PC-9 (cell line): ENCODE data around the gene RAMP1. TPM values are rescaled to one million over a fixed set of nuclear protein-coding genes. Genes with fewer than 3 reads are reported as not detected.
A peak's percentile ranks its signal among the peaks of the same experiment; 100 is the strongest.

ENCODE experiments used
- BruUV-seq: library from RNA; stranded (reverse); fragments of 400-500 nt; replicated peaks from 2 replicates; lab custom pipeline; 2021; lab: Mats Ljungman, UMichigan
- CTCF ChIA-PET: fragments of 300-600 bp; sonication (Branson Sonifier 250); formaldehyde crosslinking; loops from one replicate; lab custom pipeline; 2022; ENCODE audit warnings: antibody characterized with exemption; lab: Charles Lee
- POLR2A ChIA-PET: fragments of 300-600 bp; sonication (Branson Sonifier 250); formaldehyde crosslinking; loops from one replicate; lab custom pipeline; 2022; ENCODE audit warnings: antibody characterized with exemption; ENCODE audit not compliant: unreplicated experiment; lab: Charles Lee
- DNase-seq, 2 experiments: peaks; one replicate each; pipeline versions ENCODE4 v3.0.0 to v3.0.0-alpha.2; 2015 to 2022; ENCODE audit warnings: mixed read lengths in 1 of 2
- H2AFZ ChIP-seq: fragments of 200-600 bp; sonication (generic); 2 replicates; pipeline ENCODE4 v1.8.1; 2017; ENCODE audit warnings: antibody characterized with exemption
- H3F3A ChIP-seq: fragments of 200-600 bp; sonication (generic); 2 replicates; pipeline ENCODE4 v1.8.1; 2017; ENCODE audit warnings: antibody characterized with exemption, mild to moderate bottlenecking, low read depth; ENCODE audit not compliant: insufficient read depth
- H3K27ac ChIP-seq: fragments of 200-600 bp; sonication (generic); 2 replicates; pipeline ENCODE4 v1.6.1; 2016; ENCODE audit warnings: mixed run types
- H3K27me3 ChIP-seq: fragments of 200-600 bp; sonication (generic); 2 replicates; pipeline ENCODE4 v1.6.1; 2016; ENCODE audit warnings: low read depth, mixed run types; ENCODE audit not compliant: insufficient read depth
- H3K36me3 ChIP-seq: fragments of 200-600 bp; sonication (generic); 2 replicates; pipeline ENCODE4 v1.6.1; 2016; ENCODE audit warnings: low read depth, mixed run types
- H3K4me1 ChIP-seq: fragments of 200-600 bp; sonication (generic); replicated peaks from 2 replicates; pipeline ENCODE4 v1.6.1; 2016; ENCODE audit warnings: mixed run types; ENCODE audit not compliant: insufficient read depth
- H3K4me2 ChIP-seq: fragments of 200-600 bp; sonication (generic); 2 replicates; pipeline ENCODE4 v1.6.1; 2017; ENCODE audit warnings: mixed run types
- H3K4me3 ChIP-seq: fragments of 200-600 bp; sonication (generic); 2 replicates; pipeline ENCODE4 v1.6.1; 2016; ENCODE audit warnings: mixed run types
- H3K79me2 ChIP-seq: fragments of 200-600 bp; sonication (generic); 2 replicates; pipeline ENCODE4 v1.6.1; 2017; ENCODE audit warnings: low read depth, mixed run types
- H3K9me2 ChIP-seq: fragments of 200-600 bp; sonication (generic); 2 replicates; pipeline ENCODE4 v1.8.1; 2017; ENCODE audit warnings: mild to moderate bottlenecking; ENCODE audit not compliant: insufficient read depth
- H3K9me3 ChIP-seq: fragments of 200-600 bp; sonication (generic); 2 replicates; pipeline ENCODE4 v1.8.1; 2016; ENCODE audit warnings: low read depth; ENCODE audit not compliant: insufficient read depth
- H4K20me1 ChIP-seq: fragments of 200-600 bp; sonication (generic); 2 replicates; pipeline ENCODE4 v1.8.1; 2017; ENCODE audit not compliant: insufficient read depth
- CTCF ChIP-seq: fragments of 200-600 bp; sonication (generic); conservative IDR thresholded peaks from 2 replicates; pipeline ENCODE4 v1.6.1; 2017; ENCODE audit warnings: mixed run types, antibody characterized with exemption, mild to moderate bottlenecking, moderate library complexity
- EZH2 ChIP-seq: fragments of 200-600 bp; sonication (generic); IDR thresholded peaks from 2 replicates; pipeline ENCODE4 v1.8.0; 2017; ENCODE audit warnings: antibody characterized with exemption, low read depth
- intact Hi-C: fragments of 100-400 bp; cut with micrococcal nuclease; formaldehyde crosslinking; loops from one replicate; pipeline ENCODE4 v1.10.0; 2022; ENCODE audit not compliant: unreplicated experiment
- total RNA-seq: library from RNA; stranded (reverse); gene quantifications from 2 replicates; pipeline ENCODE4 v1.2.3, GENCODE V29; 2021

The RAMP1 gene
- total RNA-seq, 1 experiment from 2014 or later: 48.7 TPM

GRCh38 chr2:237886685-237887481 lies 27.5 kb downstream of the RAMP1 start:
- Histone ChIP-seq H3F3A (peaks cover 24% of the 10 kb centered on the region), H3K27ac (no peak overlapping the region), H3K79me2 (no peaks in the 10 kb centered on the region), H4K20me1 (no peaks in the 10 kb centered on the region), H3K4me1 (peaks cover 23% of the 10 kb centered on the region), H3K4me2 (no peak overlapping the region), H3K4me3 (no peak overlapping the region), H3K9me2 (no peaks in the 10 kb centered on the region), H3K27me3 (no peaks in the 10 kb centered on the region), H3K36me3 (no peaks in the 10 kb centered on the region), H2AFZ (no peak overlapping the region), H3K9me3 (no peaks in the 10 kb centered on the region)
- intact Hi-C loops: no loop called here
- POLR2A ChIA-PET: no interaction called here
- CTCF ChIA-PET: no interaction called here
- DNase-seq: no peak
- TF ChIP-seq CTCF (no peak), EZH2 (no peak)
- BruUV-seq: no TSS peak

- Histone ChIP-seq H2AFZ (no peak overlapping the region), H4K20me1 (no peaks in the 10 kb centered on the region), H3F3A (peaks cover 29% of the 10 kb centered on the region), H3K9me3 (no peaks in the 10 kb centered on the region), H3K27me3 (no peaks in the 10 kb centered on the region), H3K9me2 (no peaks in the 10 kb centered on the region), H3K4me2 (peak overlapping the region; percentile 33), H3K4me1 (peaks cover 23% of the 10 kb centered on the region), H3K4me3 (no peak overlapping the region), H3K36me3 (no peaks in the 10 kb centered on the region), H3K27ac (peak overlapping the region; percentile 35), H3K79me2 (no peaks in the 10 kb centered on the region)
- ChIA-PET POLR2A (interaction anchor here (0.7 kb wide), 1 partner anchor 176 kb away, joined by 6 read pairs; no protein-coding TSS in a partner anchor), CTCF (no interaction called here)
- DNase-seq: peak in 1 of 2 experiments; percentile 76
- BruUV-seq: no TSS peak
- intact Hi-C loops: no loop called here
- TF ChIP-seq EZH2: no peak
- TF ChIP-seq CTCF: no peak
Observed at GRCh38 chr2:237888389-237888788, 29.0 kb downstream of the RAMP1 start.

DNA sequence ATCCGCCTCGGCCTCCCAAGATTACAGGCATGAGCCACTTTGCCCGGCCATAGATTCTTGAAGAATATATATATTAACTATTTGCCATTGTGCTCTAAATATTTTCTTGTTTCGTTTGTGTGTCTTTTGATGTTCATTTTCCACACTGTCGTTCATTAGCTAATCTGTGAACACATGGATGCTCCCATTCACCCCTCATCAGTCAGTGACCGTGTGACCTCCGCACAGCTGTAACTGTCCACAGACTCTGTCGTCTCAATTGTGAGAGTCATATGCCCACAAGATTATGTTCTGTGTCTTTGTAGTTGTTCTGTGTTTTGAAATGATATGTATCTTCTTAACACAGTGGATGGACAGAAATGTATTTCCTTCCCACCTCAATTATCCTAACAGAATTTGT lies 29.6 kb downstream of the RAMP1 start:
- DNase-seq: no peak
- Histone ChIP-seq H3F3A (peaks cover 28% of the 10 kb centered on the region), H3K9me3 (no peaks in the 10 kb centered on the region), H3K4me3 (no peak overlapping the region), H3K27me3 (no peaks in the 10 kb centered on the region), H4K20me1 (no peaks in the 10 kb centered on the region), H3K4me2 (peak overlapping the region; percentile 33; the same call in 1 of the 2 replicates), H2AFZ (no peak overlapping the region), H3K79me2 (no peaks in the 10 kb centered on the region), H3K27ac (no peak overlapping the region), H3K4me1 (peaks cover 23% of the 10 kb centered on the region), H3K36me3 (no peaks in the 10 kb centered on the region), H3K9me2 (no peaks in the 10 kb centered on the region)
- CTCF ChIA-PET: interaction anchor here (0.5 kb wide), 1 partner anchor 413 kb away, joined by 3 read pairs; no protein-coding TSS in a partner anchor
- TF ChIP-seq CTCF (no peak), EZH2 (no peak)
- BruUV-seq: no TSS peak
- intact Hi-C loops: no loop called here
- POLR2A ChIA-PET: interaction anchor here (0.6 kb wide), 1 partner anchor 189 kb away, joined by 3 read pairs; no protein-coding TSS in a partner anchor
